OCI-LY7 (cell line): Measurements from ENCODE around the gene PRICKLE2. TPM values are rescaled to one million over a fixed set of nuclear protein-coding genes. Genes with fewer than 3 reads are reported as not detected.

Source experiments
- BruUV-seq: library from RNA; stranded (reverse); fragments of 400-500 nt; replicated peaks from 2 replicates; lab custom pipeline; 2021; lab: Mats Ljungman, UMichigan
- CTCF ChIA-PET: fragments of 300-600 bp; sonication (Branson Sonifier 250); formaldehyde crosslinking; loops from one replicate; lab custom pipeline; 2022; ENCODE audit warnings: antibody characterized with exemption; ENCODE audit not compliant: unreplicated experiment; lab: Charles Lee
- POLR2A ChIA-PET: fragments of 300-600 bp; sonication (Branson Sonifier 250); formaldehyde crosslinking; loops from one replicate; lab custom pipeline; 2022; ENCODE audit warnings: antibody characterized with exemption; lab: Charles Lee
- DNase-seq: peaks from one replicate; pipeline ENCODE4 v3.0.0-alpha.2; 2015; ENCODE audit warnings: low spot score
- H2AFZ ChIP-seq: fragments of 200-600 bp; sonication (generic), shearing (Covaris generic); 2 replicates; pipeline ENCODE4 v1.6.1; 2014; ENCODE audit warnings: mild to moderate bottlenecking, antibody characterized with exemption, low read length, moderate library complexity
- H3K27ac ChIP-seq: fragments of 200-600 bp; sonication (generic); 2 replicates; pipeline ENCODE4 v1.5.1; 2014; ENCODE audit warnings: mixed run types, low read depth, mild to moderate bottlenecking, moderate library complexity, low read length, inconsistent platforms; ENCODE audit not compliant: poor library complexity, severe bottlenecking
- H3K36me3 ChIP-seq: fragments of 200-600 bp; sonication (generic); 2 replicates; pipeline ENCODE4 v1.6.1; 2014; ENCODE audit warnings: mild to moderate bottlenecking, antibody characterized with exemption, low read length, moderate library complexity, mixed read lengths; ENCODE audit not compliant: insufficient read depth
- H3K4me1 ChIP-seq: fragments of 200-600 bp; sonication (generic); 2 replicates; pipeline ENCODE4 v1.5.1; 2014; ENCODE audit warnings: mild to moderate bottlenecking, low read length; ENCODE audit not compliant: insufficient read depth, poor library complexity, severe bottlenecking
- H3K4me2 ChIP-seq: fragments of 200-600 bp; sonication (generic); 2 replicates; pipeline ENCODE4 v1.6.1; 2014; ENCODE audit warnings: mild to moderate bottlenecking, low read length
- H3K4me3 ChIP-seq: fragments of 200-600 bp; sonication (generic); 2 replicates; pipeline ENCODE4 v1.5.1; 2014; ENCODE audit warnings: mild to moderate bottlenecking, low read depth, low read length; ENCODE audit not compliant: poor library complexity, severe bottlenecking
- H3K79me2 ChIP-seq: fragments of 200-600 bp; sonication (generic); 2 replicates; pipeline ENCODE4 v1.6.1; 2016; ENCODE audit warnings: low read depth, mild to moderate bottlenecking, low read length, moderate library complexity, mixed read lengths; ENCODE audit not compliant: insufficient read depth
- H3K9me2 ChIP-seq: fragments of 200-600 bp; sonication (generic); 2 replicates; pipeline ENCODE4 v1.6.1; 2016; ENCODE audit warnings: mild to moderate bottlenecking, low read length, mixed read lengths; ENCODE audit not compliant: insufficient read depth
- H3K9me3 ChIP-seq: fragments of 200-600 bp; sonication (generic); 2 replicates; pipeline ENCODE4 v1.6.1; 2014; ENCODE audit warnings: mild to moderate bottlenecking, mixed run types, low read length, mixed read lengths
- H4K20me1 ChIP-seq: fragments of 200-600 bp; sonication (generic); 2 replicates; pipeline ENCODE4 v1.6.1; 2014; ENCODE audit warnings: mild to moderate bottlenecking, antibody characterized with exemption, low read length, moderate library complexity, mixed read lengths; ENCODE audit not compliant: insufficient read depth
- CTCF ChIP-seq: fragments of 200-600 bp; sonication (generic); conservative IDR thresholded peaks from 2 replicates; pipeline ENCODE4 v1.5.1; 2014; ENCODE audit warnings: mild to moderate bottlenecking, antibody characterized with exemption, low read length, moderate library complexity, mixed read lengths
- EZH2phosphoT487 ChIP-seq: fragments of 200-600 bp; sonication (generic); IDR thresholded peaks from 2 replicates; pipeline ENCODE4 v1.6.1; 2018; ENCODE audit warnings: low read depth, borderline replicate concordance, mild to moderate bottlenecking, mixed run types, antibody characterized with exemption, low read length, moderate library complexity, mixed read lengths
- intact Hi-C: fragments of 100-400 bp; cut with micrococcal nuclease; formaldehyde crosslinking; loops from one replicate; pipeline ENCODE4 v1.10.0; 2022; ENCODE audit not compliant: unreplicated experiment
- total RNA-seq, 2 experiments: library from RNA; depleted of rRNA in 1 of 2; stranded (reverse); fragments of >200 nt in 1 of 2; shearing (Covaris generic) in 1 of 2; gene quantifications; 2 replicates each; pipeline ENCODE4 v1.2.3, GENCODE V29; 2014 to 2022

The PRICKLE2 gene
- total RNA-seq, 2 experiments from 2014 or later = 2.0 to 3.9 TPM

- Histone ChIP-seq H3K9me3 (no peaks in the 10 kb centered on the region), H4K20me1 (no peaks in the 10 kb centered on the region), H3K79me2 (no peaks in the 10 kb centered on the region), H3K4me1 (no peaks in the 10 kb centered on the region), H3K27ac (no peak overlapping the region), H2AFZ (no peak overlapping the region), H3K4me2 (no peak overlapping the region), H3K36me3 (no peaks in the 10 kb centered on the region), H3K9me2 (no peaks in the 10 kb centered on the region), H3K4me3 (no peak overlapping the region)
- TF ChIP-seq EZH2phosphoT487 (no peak), CTCF (no peak)
- no peak for DNase-seq
- ChIA-PET CTCF (no interaction called here), POLR2A (interaction anchor here (0.6 to 1.3 kb wide), 2 partner anchors 15 to 34 kb away, joined by 3 to 4 read pairs; no protein-coding TSS in a partner anchor)
- no TSS peak for BruUV-seq
- intact Hi-C loops = no loop called here
Observed at GRCh38 chr3:64188810-64189560, 36.3 kb downstream of the PRICKLE2 start.

- H3K9me3 ChIP-seq = no peaks in the 10 kb centered on the region
- H3K9me2 ChIP-seq = no peaks in the 10 kb centered on the region
- ChIA-PET CTCF (no interaction called here), POLR2A (interaction anchor here (0.7 to 1.3 kb wide), 2 partner anchors 14 to 25 kb away, joined by 3 read pairs; no protein-coding TSS in a partner anchor)
- no peak overlapping the region for H2AFZ ChIP-seq
- H3K4me3 ChIP-seq = no peak overlapping the region
- BruUV-seq = no TSS peak
- intact Hi-C loops = no loop called here
- DNase-seq = no peak
- no peak overlapping the region for H3K4me2 ChIP-seq
- H3K36me3 ChIP-seq = no peaks in the 10 kb centered on the region
- TF ChIP-seq EZH2phosphoT487 (no peak), CTCF (no peak)
- no peaks in the 10 kb centered on the region for H3K4me1 ChIP-seq
- H4K20me1 ChIP-seq = no peaks in the 10 kb centered on the region
- H3K27ac ChIP-seq = no peak overlapping the region
- H3K79me2 ChIP-seq = no peaks in the 10 kb centered on the region
Observed at GRCh38 chr3:64187065-64187959, 38.0 kb downstream of the PRICKLE2 start.
